Activated CD4-positive, alpha-beta memory T cell treated with anti-CD3 and anti-CD28 coated beads for 36 hours (primary cell): ENCODE data around the gene SNIP1. TPM values are rescaled to one million over a fixed set of nuclear protein-coding genes. Genes with fewer than 3 reads are reported as not detected.
"Not testable (repeated sequence)": the region's sequence is repeated elsewhere in the genome, so short reads cannot be mapped to it uniquely, and the experiment has no call there.

Source experiments
- CTCF ChIA-PET: fragments of 350-600 bp; sonication (Branson Sonifier 250); formaldehyde crosslinking; loops from one replicate; lab custom pipeline; 2021; ENCODE audit warnings: antibody characterized with exemption, inconsistent platforms; lab: Charles Lee
- POLR2A ChIA-PET: fragments of 350-600 bp; sonication (Branson Sonifier 250); formaldehyde crosslinking; loops from one replicate; lab custom pipeline; 2021; ENCODE audit warnings: antibody characterized with exemption; lab: Charles Lee
- DNase-seq: peaks from one replicate; pipeline ENCODE4 v3.0.0-alpha.2; 2020
- H3K27ac Mint-ChIP-seq: one replicate; pipeline ENCODE4 v1.8.0; 2021; ENCODE audit warnings: mixed read lengths
- H3K27me3 Mint-ChIP-seq: one replicate; pipeline ENCODE4 v1.8.0; 2021; ENCODE audit warnings: mixed read lengths
- H3K36me3 Mint-ChIP-seq: one replicate; pipeline ENCODE4 v1.8.0; 2021; ENCODE audit warnings: mixed read lengths
- H3K4me1 Mint-ChIP-seq: one replicate; pipeline ENCODE4 v1.8.0; 2021; ENCODE audit warnings: low read depth, mixed read lengths
- H3K4me3 Mint-ChIP-seq: one replicate; pipeline ENCODE4 v1.8.0; 2021; ENCODE audit warnings: mild to moderate bottlenecking, mixed read lengths
- H3K9me3 Mint-ChIP-seq: one replicate; pipeline ENCODE4 v1.8.0; 2021; ENCODE audit warnings: mixed read lengths
- intact Hi-C: fragments of 100-400 bp; cut with micrococcal nuclease; formaldehyde crosslinking; loops from one replicate; pipeline ENCODE4 v1.15.1; 2023
- total RNA-seq, 2 experiments: library from RNA; stranded (reverse); gene quantifications; one replicate each; pipeline ENCODE4 v1.2.3, GENCODE V29; 2021

The SNIP1 gene
- total RNA-seq, 2 experiments from 2014 or later, result 18.1 to 19.0 TPM

DNA sequence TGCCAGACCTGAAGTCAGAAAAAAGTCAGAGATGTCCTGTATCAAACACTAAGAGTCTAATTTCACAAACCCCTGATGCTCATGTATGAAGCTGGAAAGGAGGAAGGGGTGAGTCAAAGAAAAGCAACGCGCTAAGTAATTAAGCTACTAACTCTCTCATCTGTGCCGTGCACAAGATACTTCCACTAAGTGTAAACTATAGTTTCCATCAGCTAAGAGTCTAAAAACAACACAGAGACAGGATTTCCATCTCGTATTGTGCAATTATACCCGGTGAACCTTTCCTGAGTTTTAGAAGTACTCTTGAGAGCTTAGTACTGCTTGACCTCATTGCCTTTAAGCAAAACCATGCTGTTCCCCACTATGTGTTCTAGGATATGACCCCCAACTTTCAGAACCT lies 21.6 kb upstream of the SNIP1 start:
- intact Hi-C loops, result loop anchor here (1.0 to 5.0 kb wide), 4 partner anchors 14 to 292 kb away; partner anchors contain the start of gene CDCA8
- DNase-seq, result no peak
- Mint-ChIP-seq H3K4me3 (no peak overlapping the region), H3K9me3 (no peaks in the 10 kb centered on the region), H3K27ac (peak overlapping the region; percentile 76), H3K27me3 (no peaks in the 10 kb centered on the region), H3K4me1 (peaks cover 58% of the 10 kb centered on the region), H3K36me3 (peaks cover 70% of the 10 kb centered on the region)
- CTCF ChIA-PET, result interaction anchor here (0.8 to 1.2 kb wide), 3 partner anchors 10 to 116 kb away, joined by 3 read pairs; no protein-coding TSS in a partner anchor
- POLR2A ChIA-PET, result interaction anchor here (0.7 to 2.3 kb wide), 8 partner anchors 12 to 117 kb away, joined by 3 to 10 read pairs (median 3); partner anchors contain the start of genes CDCA8 and MEAF6

GRCh38 chr1:37574834-37575480 lies 20.9 kb upstream of the SNIP1 start:
- DNase-seq, result peak; percentile 17
- Mint-ChIP-seq H3K4me3 (no peak overlapping the region), H3K36me3 (peaks cover 71% of the 10 kb centered on the region), H3K9me3 (no peaks in the 10 kb centered on the region), H3K4me1 (peaks cover 61% of the 10 kb centered on the region), H3K27ac (peak overlapping the region; percentile 76), H3K27me3 (no peaks in the 10 kb centered on the region)
- intact Hi-C loops, result loop anchor here (5.0 kb wide), 2 partner anchors 117 to 292 kb away; partner anchors contain the start of gene CDCA8
- CTCF ChIA-PET, result interaction anchor here (0.5 to 0.9 kb wide), 3 partner anchors 19 to 116 kb away, joined by 3 to 4 read pairs (median 3); no protein-coding TSS in a partner anchor
- POLR2A ChIA-PET, result interaction anchor here (0.8 to 2.3 kb wide), 6 partner anchors 14 to 100 kb away, joined by 3 to 10 read pairs (median 4); no protein-coding TSS in a partner anchor

- ChIA-PET POLR2A (no interaction called here), CTCF (no interaction called here)
- peak overlapping the region; percentile 44 for H3K27ac Mint-ChIP-seq
- no peaks in the 10 kb centered on the region for H3K27me3 Mint-ChIP-seq
- no peak for DNase-seq
- H3K9me3 Mint-ChIP-seq, result no peaks in the 10 kb centered on the region
- no peak overlapping the region for H3K4me3 Mint-ChIP-seq
- peaks cover 42% of the 10 kb centered on the region for H3K4me1 Mint-ChIP-seq
- intact Hi-C loops, result no loop called here
- peaks cover 83% of the 10 kb centered on the region for H3K36me3 Mint-ChIP-seq
Observed at GRCh38 chr1:37570528-37571334, 16.6 kb upstream of the SNIP1 start.

- CTCF ChIA-PET, result interaction anchor here (0.6 to 0.9 kb wide), 2 partner anchors 36 to 1275 kb away, joined by 3 read pairs; no protein-coding TSS in a partner anchor
- intact Hi-C loops, result no loop called here
Observed at GRCh38 chr1:37567023-37567422, 12.9 kb upstream of the SNIP1 start.

DNA sequence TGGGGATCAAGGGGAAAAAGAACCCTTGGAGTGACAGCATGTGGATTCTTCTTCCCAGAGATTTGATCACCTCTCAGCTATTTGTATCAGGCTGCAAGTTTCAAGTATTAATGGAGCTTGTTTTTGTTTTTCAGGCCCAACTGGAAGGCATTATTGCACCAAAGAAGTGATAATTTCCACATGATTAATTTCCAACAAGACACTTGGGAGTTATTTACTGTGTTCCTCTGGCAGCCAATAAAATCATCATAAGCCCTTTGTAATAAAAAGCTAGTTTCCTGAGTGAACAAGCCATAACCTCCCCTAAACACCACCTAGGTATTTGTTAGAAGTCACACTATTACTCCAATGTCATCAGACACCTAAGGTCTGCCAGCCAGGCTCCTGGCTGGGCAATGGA lies 10.8 kb upstream of the SNIP1 start:
- Mint-ChIP-seq H3K9me3 (no peaks in the 10 kb centered on the region), H3K27me3 (no peaks in the 10 kb centered on the region), H3K36me3 (peaks cover 39% of the 10 kb centered on the region), H3K4me3 (no peak overlapping the region), H3K4me1 (peaks cover 2% of the 10 kb centered on the region), H3K27ac (peak overlapping the region; percentile 30)
- intact Hi-C loops, result no loop called here
- DNase-seq, result no peak
- POLR2A ChIA-PET, result no interaction called here
- CTCF ChIA-PET, result interaction anchor here (0.9 to 4.6 kb wide), 3 partner anchors 39 to 145 kb away, joined by 3 to 35 read pairs (median 6); no protein-coding TSS in a partner anchor

More at GRCh38 chr1:37567023-37567422, 12.9 kb upstream of the SNIP1 start:
- Mint-ChIP-seq H3K36me3 (peaks cover 57% of the 10 kb centered on the region), H3K27me3 (no peaks in the 10 kb centered on the region), H3K4me1 (peaks cover 19% of the 10 kb centered on the region), H3K9me3 (no peaks in the 10 kb centered on the region), H3K27ac (no peak overlapping the region), H3K4me3 (no peak overlapping the region)
- no peak for DNase-seq
- POLR2A ChIA-PET, result no interaction called here

- no peaks in the 10 kb centered on the region for H3K9me3 Mint-ChIP-seq
- H3K27ac Mint-ChIP-seq, result no peak overlapping the region
- H3K4me3 Mint-ChIP-seq, result no peak overlapping the region
- intact Hi-C loops, result no loop called here
- no peak for DNase-seq
- H3K4me1 Mint-ChIP-seq, result no peaks in the 10 kb centered on the region
- peaks cover 21% of the 10 kb centered on the region for H3K36me3 Mint-ChIP-seq
- no peaks in the 10 kb centered on the region for H3K27me3 Mint-ChIP-seq
- CTCF ChIA-PET, result interaction anchor here (0.6 to 4.6 kb wide), 7 partner anchors 9 to 126 kb away, joined by 3 to 35 read pairs (median 5); no protein-coding TSS in a partner anchor
- POLR2A ChIA-PET, result no interaction called here
Observed at GRCh38 chr1:37562984-37563383, 8.9 kb upstream of the SNIP1 start.

- peak; percentile 52 for DNase-seq
- H3K27me3 Mint-ChIP-seq, result no peaks in the 10 kb centered on the region
- H3K9me3 Mint-ChIP-seq, result no peaks in the 10 kb centered on the region
- CTCF ChIA-PET, result interaction anchor here (0.8 to 4.6 kb wide), 7 partner anchors 10 to 127 kb away, joined by 3 to 35 read pairs (median 5); no protein-coding TSS in a partner anchor
- H3K27ac Mint-ChIP-seq, result no peak overlapping the region
- POLR2A ChIA-PET, result no interaction called here
- H3K36me3 Mint-ChIP-seq, result peaks cover 7% of the 10 kb centered on the region
- H3K4me3 Mint-ChIP-seq, result no peak overlapping the region
- H3K4me1 Mint-ChIP-seq, result peaks cover 8% of the 10 kb centered on the region
- intact Hi-C loops, result loop anchor here (1.0 kb wide), 1 partner anchor 121 kb away; no protein-coding TSS in a partner anchor
Observed at GRCh38 chr1:37561133-37562132, 7.3 kb upstream of the SNIP1 start.

- H3K4me3 Mint-ChIP-seq, result no peak overlapping the region
- DNase-seq, result no peak
- ChIA-PET CTCF (interaction anchor here (0.7 to 2.5 kb wide), 3 partner anchors 48 to 125 kb away, joined by 3 to 7 read pairs (median 3); no protein-coding TSS in a partner anchor), POLR2A (no interaction called here)
- H3K27ac Mint-ChIP-seq, result no peak overlapping the region
- H3K9me3 Mint-ChIP-seq, result no peaks in the 10 kb centered on the region
- H3K4me1 Mint-ChIP-seq, result peaks cover 9% of the 10 kb centered on the region
- H3K36me3 Mint-ChIP-seq, result peaks cover 2% of the 10 kb centered on the region
- intact Hi-C loops, result loop anchor here (1.0 kb wide), 1 partner anchor 122 kb away; no protein-coding TSS in a partner anchor
- no peaks in the 10 kb centered on the region for H3K27me3 Mint-ChIP-seq
Observed at GRCh38 chr1:37560401-37561132, 6.5 kb upstream of the SNIP1 start.

DNA sequence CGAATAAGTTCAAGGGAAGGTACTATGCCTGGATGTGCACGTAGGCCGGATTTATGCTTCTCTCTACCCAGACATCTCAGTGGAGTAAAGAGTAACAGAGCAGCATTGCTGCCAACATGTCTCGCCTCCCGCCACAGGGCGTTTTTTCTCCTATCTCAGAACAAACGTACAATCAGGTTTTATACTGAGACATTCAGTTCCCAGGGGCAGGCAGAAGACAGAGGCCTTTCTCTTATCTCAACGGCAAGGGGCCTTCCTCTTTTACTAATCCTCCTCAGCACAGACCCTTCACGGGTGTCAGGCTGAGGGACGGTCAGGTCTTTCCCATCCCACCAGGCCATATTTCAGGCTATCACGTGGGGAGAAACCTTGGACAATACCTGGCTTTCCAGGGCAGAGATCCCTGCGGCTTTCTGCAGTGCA lies 5.9 kb upstream of the SNIP1 start:
- H3K4me3 Mint-ChIP-seq, H3K4me1 Mint-ChIP-seq, POLR2A ChIA-PET, H3K9me3 Mint-ChIP-seq, H3K27me3 Mint-ChIP-seq, H3K27ac Mint-ChIP-seq, DNase-seq, intact Hi-C loops, H3K36me3 Mint-ChIP-seq: not testable (repeated sequence)
- CTCF ChIA-PET, result interaction anchor here (0.7 to 2.5 kb wide), 2 partner anchors 49 to 122 kb away, joined by 3 to 7 read pairs; no protein-coding TSS in a partner anchor

GRCh38 chr1:37559080-37559479 lies 5.0 kb upstream of the SNIP1 start:
- intact Hi-C loops, result no loop called here
- H3K9me3 Mint-ChIP-seq, result peaks cover 4% of the 10 kb centered on the region
- no peak for DNase-seq
- ChIA-PET POLR2A (no interaction called here), CTCF (interaction anchor here (0.7 to 2.5 kb wide), 2 partner anchors 123 to 126 kb away, joined by 3 to 7 read pairs; no protein-coding TSS in a partner anchor)
- peaks cover 4% of the 10 kb centered on the region for H3K36me3 Mint-ChIP-seq
- no peaks in the 10 kb centered on the region for H3K27me3 Mint-ChIP-seq
- no peak overlapping the region for H3K27ac Mint-ChIP-seq
- H3K4me3 Mint-ChIP-seq, result no peak overlapping the region
- peaks cover 11% of the 10 kb centered on the region for H3K4me1 Mint-ChIP-seq
